NOMO-1 treated with DMSO at 0.1 percent for 48 hours (cell line): ENCODE measurements around the gene MSANTD2.

ENCODE experiments used
- DNase-seq: peaks from one replicate; lab custom pipeline; 2025; ENCODE audit not compliant: unreplicated experiment; lab: John Stamatoyannopoulos, UW

MSANTD2 gene

DNA sequence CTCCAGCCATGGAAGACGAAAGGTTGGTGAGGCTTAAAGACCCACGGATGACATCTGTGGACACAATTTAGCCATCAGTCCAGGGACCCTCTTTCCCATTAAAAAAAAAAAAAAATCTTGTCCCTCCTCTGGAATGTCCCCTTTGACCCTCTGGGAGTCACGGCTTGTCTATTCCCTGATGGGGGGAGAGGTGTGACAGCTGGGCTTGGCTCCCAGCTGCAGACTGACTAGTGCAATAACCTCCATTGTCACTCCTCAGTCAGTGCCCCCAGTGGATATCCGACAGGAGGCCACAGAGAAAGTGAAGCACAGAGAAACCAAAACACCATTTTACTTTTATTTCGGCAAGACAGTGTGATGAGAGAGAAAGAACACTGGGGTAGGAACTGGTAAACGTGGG, 45.5 kb downstream of the MSANTD2 start:
- DNase-seq, result no peak

DNA sequence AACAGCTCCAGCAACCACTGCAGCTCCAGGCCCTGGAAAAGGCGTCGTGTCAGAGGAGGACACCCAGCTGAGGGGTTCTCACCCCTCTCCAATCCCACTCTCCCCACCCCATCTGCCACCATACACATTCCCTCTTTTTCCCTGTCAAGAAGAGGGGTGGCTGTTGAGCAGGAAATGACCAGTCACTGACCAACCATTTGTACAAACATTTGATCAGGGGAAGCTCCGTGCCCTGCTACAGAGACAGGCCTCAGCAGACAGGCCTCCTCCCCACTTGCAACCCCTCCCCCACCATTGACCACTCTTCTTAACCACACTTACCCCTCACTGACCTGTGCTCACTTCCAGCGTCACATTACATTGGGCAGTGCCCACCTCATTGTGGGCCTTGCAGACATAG, 45.9 kb downstream of the MSANTD2 start:
- no peak for DNase-seq

DNA sequence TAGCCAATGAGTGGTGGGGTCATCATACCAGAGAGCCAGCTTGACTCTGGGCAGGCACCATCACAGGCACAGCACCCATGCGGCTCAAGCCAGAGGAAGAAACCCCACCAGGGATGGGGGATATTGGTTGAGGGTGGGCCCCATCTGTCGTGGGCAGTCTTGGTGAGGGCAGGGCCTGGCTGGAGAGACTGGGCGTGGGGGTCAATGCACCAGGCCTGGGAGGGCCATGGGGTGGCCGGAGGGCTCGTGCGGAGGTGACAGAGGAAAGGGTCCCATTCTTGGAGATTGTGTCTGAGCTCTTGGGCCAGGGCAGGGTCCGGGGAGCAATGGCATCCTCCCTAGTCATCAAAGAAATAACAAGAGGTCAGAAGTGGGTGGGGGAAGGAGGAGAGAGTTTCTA, 46.6 kb downstream of the MSANTD2 start:
- no peak for DNase-seq

DNA sequence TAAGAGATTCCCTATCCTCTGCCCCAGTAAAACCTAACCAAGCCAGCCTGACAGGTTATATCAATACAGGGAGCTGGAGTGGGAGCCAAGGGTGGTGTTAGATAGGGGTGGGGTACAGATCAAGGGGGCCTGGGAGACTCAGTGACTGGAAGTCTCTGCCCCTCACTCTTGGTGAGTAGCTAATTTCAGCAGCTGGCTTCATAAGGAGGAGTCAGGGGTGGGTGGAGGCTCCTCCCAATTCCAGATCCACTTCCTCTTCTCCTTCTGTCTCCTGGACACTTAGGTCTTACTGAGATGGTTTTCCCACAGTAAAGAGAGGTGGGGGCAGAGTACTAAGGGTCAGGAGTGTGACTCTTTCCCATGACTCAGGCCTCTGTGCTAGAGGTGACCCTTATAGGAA, 47.0 kb downstream of the MSANTD2 start:
- peak; percentile 21 for DNase-seq

DNA sequence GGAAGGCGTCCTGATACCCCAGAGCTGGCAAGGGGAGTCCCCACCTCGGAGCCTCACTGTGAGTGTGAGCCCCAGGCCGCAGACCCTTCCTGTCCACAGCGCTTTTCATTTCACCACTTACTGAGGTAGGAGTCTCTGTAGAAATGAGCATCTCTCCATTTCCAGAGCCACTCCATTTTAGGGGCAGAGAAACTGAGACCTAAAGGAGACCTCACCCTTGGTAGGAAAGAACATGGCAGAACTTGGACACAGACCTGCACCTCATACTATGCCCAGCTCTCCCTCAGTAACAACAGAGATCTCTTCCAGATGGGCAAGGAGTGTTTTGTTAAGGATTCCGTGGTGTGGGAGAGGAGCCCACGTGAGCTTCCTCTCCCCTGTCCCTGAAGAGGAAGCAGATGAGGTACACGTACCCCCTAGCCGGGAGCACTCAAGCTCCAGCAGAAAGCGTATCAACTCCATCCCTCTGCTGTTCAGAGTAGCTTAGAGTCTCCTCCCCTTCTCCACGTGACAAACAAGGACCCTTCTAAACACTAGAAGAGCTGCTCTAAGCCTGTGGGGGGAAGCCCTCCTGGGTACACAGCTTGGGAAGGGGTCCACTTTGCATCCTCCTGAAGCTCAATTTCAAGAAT, 47.6 kb downstream of the MSANTD2 start:
- DNase-seq, result no peak

DNA sequence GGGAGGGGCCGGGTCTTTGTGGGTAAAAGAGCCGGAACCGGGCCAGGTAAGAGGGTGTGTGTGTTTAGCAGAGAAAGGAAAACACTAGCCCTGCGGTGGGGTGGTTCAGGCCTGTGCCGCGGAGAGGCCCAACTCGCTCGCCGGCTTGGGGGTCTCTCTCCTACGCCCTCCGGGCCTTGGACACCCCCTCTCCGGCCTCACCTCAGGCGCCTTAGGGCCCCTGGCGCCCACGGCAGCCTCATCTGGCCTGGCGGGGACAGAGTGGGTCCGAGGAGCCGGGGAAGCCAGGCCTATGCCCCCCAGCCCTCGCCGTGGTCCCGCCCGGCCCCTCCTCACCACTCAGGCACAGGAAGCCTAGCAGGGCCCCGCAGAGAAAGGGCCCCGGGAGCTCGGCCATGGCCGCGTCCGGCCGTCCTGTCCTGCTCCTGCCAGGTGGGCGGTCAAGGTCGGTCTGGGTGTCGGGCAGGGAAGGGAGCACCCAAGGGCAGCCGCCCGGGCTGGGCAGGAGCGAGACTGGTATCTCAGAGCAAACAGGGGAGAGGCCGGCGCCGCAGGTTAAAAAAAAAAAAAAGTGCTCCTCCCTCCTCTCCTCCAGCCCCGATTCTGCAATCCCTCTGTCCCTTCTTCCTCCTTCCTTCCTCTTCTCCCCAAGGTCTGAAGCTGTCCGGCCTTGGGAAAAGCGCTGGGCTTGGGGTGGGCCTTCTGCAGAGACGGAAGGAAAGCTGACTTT, 48.3 kb downstream of the MSANTD2 start, which contains the start of gene VSIG2:
Gene VSIG2, minus strand, starts transcription at position 515 of the 730 bp plus-strand sequence. Its CDS starts 118 bp downstream, at position 397.
- no peak for DNase-seq

DNA sequence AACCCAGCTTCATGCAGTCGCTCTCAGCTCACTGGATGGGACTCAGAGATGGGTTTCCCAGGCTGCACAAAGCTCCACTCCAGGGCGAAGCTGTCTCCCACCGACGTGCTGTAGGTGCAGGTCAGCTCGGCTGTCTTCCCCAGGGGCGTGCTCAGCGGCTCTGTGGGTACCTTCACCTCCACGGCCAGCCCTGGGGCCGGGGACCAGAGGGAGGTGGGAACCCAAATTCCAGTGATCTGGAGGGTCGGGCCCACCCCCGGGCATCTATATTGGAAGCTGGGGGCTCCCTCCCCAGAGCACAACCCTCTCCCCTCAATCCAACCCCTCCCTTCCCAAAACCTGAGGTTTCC, 48.8 kb downstream of the MSANTD2 start:
- no peak for DNase-seq

DNA sequence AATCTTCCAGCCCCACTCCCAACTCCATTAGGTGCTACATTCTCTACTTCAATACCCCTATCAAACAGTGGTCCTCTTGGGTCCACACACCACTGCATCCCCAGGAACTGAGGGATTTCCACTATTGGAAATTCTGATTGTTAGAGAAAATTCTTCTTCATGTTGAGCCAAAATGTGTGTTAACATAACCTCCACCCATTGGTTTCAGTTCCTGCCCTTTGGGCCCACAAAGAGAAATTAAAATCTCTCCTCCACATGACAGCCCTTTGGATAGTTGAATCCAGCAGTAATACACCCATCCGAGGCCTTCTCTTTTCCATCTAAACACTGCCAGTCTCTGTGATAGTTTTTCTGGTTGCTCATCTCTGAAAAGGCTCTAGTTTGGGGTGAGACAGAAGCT, 50.3 kb downstream of the MSANTD2 start:
- peak; percentile 54 for DNase-seq

DNA sequence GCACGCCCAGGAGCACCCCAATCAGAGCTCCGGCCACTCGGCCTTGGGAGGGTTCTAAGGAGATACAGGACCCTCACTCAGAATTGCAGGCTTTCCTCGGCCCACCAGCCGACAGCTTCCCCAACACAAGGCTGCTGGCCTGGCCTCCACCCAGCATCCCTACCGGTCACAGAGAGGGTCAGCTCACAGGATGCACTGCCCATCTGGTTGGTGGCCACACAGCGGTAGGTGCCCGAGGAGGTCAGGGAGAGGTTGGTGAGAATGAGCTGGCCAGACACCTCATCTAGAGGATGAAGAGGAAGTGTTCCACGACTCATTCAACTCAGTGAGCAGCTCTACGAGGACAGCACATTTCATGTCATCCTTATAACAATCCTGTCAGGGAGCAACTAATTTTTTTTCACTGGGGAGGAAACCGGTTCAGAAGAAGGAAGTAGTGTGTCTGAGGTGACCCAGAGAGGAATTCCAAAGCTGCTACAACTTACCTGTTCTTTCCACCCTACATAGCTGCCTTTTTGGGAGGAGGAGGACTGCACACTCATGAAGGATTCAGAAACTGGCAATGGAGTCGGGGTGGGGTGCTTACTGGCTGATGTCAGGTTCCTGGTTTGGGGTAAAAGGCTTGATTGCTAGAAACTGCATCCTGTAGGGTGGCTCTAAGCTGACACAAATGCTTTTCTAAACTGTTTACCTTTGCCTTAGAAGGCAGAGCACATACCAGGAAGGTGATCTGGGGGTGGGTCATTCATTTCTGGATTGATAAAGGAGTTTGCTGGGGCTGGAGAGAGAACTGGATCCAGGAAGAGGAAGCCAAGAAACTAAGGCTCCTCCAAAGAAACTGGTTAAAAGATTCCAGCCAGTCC, 51.5 kb downstream of the MSANTD2 start:
- peak; percentile 21 for DNase-seq

DNA sequence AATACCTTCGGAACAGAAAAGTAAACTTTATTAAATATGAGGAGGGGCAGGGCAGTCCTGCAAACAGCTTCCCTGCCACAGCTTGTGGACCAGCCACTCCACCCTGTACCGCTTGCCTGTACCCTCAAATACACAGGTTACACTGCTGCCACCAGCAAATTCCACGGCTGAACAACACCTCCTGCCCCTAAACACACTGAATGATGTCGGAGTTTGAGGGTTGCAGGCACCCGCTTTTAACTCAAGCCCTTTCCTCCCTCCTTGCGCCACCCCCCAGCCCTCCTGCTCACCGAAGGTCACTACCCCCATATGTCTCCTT, 52.1 kb downstream of the MSANTD2 start:
- DNase-seq, result no peak

DNA sequence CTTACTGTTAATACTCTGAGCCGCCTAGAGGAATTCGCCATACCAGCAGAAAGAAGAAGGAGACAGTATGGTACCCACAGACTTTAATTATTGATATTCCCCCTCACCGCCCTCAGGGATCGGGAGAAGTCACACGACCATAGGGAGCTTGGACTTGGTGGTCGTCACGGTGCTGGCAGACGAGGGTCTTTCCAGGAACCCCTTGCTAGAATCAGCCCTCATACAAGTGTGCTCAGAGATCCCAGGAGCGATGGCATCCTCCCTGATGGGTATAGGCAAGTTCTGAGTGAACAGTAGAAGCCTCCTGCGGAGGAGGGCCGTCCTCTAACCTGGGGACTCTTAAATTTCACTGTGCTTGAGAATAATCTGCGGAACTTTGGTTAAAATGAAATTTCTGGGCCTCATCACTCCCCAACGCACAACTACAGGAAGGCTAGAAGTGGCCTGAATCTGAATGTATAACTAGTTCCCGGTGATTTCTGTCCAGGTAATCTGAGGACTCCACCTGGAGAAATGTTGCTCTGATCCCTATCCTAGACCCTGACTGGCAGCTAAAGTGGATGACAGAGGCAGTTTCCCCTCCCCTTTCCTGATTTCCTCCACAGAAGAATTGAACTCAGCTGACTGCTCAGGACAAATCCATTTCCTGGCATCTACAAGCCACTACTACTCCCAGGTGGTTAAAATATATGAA, 52.7 kb downstream of the MSANTD2 start:
- DNase-seq, result no peak

DNA sequence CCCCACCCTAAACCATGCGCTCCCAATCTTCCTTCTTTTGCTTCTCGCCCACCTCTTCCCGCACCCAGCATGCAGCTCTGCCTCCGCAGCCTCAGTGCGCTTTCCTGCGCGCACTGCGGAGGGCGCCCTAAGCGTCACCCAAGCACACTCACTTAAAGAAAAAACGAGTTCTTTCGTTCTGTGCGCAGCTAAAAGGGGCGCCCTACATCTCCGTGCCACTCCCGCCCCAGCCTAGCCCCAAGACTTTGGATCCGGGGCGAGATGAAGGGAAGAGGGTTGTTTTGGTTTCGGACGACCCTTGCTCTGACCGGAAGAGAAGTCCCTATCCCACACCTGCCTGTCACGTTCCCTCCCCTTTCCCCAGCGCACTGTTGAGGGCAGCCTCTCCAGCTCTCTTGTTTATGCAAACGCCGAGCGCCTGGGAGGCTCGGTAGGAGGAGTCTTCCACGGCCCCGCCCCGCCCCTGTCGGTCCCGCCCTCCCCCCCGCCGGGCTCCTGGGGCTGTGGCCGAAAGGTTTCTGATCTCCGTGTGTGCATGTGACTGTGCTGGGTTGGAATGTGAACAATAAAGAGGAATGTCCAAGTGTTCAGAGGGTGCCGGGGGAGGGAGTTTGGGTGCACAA, 53.5 kb downstream of the MSANTD2 start:
- DNase-seq, result no peak

DNA sequence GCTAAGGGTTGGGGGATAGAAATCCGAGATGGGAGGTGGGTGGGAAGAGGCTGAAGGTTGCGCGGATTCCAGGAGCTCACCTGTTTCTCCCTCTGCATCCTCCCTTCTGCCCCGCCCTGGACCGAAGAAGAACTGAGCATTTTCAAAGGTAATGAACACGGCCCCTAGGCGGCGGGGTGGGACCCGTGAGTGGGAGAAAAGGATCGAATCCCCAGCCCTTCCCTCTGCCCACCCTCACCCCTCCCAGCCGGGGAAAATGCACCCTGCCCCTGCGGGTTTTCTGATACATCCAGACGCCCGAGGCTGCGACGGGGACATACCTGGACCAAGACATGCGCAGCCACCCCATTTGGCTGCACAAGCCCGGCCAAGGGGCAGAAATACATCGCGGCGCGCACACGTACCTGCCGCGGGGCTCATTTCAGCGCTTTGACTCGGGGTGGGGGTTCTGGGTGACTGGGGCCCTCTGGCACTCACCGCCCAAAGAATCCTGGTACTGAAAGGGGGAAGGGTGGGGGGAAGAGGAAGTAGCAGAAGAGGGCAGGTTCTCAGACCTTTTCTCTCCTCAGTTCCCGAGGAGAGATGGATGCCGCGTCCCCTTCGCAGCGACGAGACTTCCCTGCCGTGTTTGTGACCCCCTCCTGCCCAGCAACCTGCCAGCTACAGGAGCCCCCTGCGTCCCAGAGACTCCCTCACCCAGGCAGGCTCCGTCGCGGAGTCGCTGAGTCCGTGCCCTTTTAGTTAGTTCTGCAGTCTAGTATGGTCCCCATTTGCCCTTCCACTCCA, 54.2 kb downstream of the MSANTD2 start:
- DNase-seq, result no peak

DNA sequence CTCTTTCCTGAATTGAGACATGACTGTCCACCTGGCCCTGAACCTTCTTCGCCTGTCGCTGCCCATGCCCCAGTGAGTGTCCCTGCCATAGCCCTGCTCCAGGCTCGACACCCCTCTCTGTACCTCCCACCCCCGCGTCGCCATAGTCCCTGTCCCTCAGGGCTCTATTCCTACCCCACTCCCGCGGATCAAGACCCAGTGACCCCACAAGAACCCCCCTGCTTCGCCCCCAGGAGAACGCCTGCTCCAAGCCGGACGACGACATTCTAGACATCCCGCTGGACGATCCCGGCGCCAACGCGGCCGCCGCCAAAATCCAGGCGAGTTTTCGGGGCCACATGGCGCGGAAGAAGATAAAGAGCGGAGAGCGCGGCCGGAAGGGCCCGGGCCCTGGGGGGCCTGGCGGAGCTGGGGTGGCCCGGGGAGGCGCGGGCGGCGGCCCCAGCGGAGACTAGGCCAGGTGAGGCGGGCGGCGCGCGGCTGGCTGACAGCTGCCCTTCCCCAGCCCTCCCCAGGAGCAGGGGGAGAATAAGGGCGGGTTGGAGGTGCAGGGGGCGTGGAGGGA, 54.9 kb downstream of the MSANTD2 start:
- DNase-seq, result no peak

DNA sequence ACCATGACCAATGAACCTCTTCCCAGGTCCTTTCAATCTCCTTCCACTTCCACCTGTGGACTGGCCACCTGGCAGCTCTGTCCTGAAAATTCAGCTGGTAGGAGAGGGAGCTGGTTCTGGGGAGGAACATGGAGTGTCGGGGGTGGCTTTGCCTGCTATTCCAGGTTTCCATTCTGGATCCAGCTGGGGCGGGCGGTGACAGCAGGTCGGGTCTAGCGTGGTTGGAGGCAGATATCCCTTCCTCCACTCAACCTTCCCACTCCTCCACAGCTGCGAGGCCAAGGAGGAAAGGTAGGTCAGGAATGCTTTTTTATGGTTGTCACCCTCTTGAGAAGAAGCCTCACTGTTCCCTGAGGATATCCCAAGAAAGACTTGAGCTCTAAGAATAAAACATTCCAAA, 57.2 kb downstream of the MSANTD2 start:
- no peak for DNase-seq

DNA sequence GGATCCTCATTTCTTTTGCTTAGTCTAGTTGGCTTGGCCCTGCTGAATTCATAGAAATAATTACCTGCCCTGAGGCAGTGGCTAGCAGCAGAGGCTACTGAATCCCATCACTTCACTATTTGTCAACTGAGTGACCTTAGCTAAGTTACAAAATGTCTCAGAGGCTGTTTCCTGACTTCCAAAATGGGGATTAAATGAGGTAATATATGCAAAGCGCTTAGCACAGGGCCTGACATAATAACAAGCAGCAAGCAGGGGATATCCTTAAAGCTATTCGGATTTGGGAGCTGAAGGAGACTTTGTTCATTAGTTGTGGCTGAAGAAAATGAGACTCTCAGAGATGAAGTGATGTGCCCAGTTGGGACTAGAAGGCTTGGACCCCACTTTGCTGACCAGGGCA, 57.7 kb downstream of the MSANTD2 start:
- no peak for DNase-seq

DNA sequence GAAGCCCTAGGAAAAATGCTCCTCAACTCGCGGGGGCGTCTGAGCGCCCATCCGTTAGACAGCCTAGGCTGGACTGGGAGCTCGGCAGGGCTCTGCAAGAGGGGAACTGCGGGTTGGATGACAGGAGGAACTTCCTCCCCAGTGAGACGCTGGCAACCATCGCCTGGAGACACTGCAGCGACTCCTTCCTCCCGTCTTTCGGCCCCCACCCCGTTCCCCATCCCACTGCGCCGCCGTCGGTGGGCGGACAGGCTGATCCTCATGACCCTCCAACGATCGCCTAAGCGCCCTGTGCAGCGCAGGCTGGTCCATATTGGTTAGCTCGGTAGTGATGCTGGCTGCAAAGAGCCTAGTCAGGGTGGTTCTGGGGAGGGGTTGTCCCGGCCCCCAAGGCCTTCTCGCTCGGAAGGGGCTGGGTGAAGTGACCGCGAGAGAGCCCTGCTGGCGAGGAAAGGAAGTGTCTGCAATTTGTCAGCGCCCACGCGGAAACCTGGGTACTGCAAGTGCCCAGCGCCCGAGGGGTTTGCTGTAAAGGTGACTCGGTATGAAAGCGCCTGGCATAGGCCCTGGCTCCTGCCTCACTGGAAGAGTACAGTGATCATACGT, 59.8 kb downstream of the MSANTD2 start:
- peak; percentile 49 for DNase-seq

DNA sequence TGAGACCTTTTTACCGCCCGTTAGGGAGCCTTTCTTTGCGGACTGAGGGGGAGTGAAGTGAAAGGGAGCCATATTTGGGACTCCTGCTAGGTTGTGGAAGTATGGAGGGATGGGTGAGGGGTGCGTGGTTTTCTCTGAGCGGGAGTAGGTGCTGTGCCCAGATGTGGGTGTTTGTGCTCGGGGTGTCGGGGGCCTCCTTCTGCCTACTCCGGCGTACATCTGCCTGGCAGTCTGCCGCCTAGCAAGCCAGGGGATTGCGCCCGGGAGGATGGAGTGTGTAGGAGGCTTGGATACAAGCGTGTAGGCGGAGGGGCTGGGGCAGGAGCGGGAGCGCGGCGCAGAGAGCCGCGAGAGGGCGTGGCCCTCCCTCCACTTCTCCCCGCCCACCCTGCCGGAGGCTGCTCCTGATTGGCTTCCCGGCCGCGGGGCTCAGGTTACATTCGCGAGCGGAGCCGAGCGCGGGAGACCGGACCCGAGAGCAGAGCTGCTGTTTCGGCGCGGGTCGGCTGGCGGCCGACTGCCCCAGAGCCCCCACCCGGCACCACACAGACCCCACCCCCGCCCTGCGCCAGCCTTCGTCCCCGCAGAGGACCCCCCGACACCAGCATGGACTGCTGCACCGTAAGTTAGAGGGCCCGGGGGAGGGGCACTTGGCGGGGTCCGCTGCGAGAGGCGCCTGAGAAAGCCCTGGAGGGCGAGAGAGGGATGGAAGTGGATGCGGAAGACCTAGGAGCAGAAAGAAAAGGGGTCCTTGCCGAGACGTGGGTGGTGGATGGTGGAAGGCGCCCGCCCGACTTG, 60.5 kb downstream of the MSANTD2 start, which contains the start of gene NRGN:
Gene NRGN, plus strand, starts transcription at position 464 of the 798 bp plus-strand sequence. Its CDS starts 143 bp downstream, at position 607.
- peak; percentile 89 for DNase-seq
